Measurements from ENCODE around the gene CD96.
"Not testable (repeated sequence)": the region's sequence is repeated elsewhere in the genome, so short reads cannot be mapped to it uniquely, and the experiment has no call there.

Gene CD96

GRCh38 chr3:111650378-111651275 lies 108.6 kb downstream of the CD96 start:
- H3K27ac Mint-ChIP-seq: no peak overlapping the region
- H3K4me3 Mint-ChIP-seq: no peak overlapping the region
- ATAC-seq: no peak
- no peaks in the 10 kb centered on the region for H3K4me1 Mint-ChIP-seq
- H3K9me3 Mint-ChIP-seq: peaks cover 0 to 4% of the 10 kb centered on the region in 2 donors
- no peaks in the 10 kb centered on the region for H3K27me3 Mint-ChIP-seq
- no peak for DNase-seq

DNA sequence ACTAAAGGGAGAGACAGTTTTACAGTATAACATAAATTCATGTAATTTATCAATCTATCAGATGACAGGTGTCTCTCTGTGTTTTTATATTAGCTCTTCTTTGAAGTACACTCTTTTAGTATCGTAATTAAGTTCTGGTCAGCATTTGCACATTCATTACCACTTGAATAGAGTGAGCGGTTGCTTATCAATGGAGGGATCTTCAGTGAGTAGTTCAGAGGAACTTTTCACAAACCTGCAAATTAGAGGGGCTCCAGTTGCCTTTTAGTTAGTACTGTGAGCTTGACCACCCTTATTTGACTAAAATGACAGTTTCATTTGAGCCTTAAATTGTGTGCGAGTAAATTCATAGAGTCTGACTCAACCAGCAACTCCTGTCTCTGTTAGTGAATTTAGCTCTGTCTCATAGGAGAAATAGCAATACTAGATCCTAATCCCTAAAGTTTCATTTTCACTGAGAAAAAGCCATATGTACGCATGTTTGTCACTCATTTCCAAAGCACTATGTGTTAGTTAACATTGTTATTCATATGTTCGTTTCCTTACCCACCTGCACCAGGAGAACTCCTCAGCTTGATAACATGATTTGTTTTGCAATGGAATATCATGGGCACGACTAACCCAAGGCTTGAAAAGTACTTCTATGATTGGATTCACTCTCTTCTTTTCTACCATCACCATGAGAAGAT lies 110.6 kb downstream of the CD96 start:
- Mint-ChIP-seq H3K27me3 (no peaks in the 10 kb centered on the region), H3K9me3 (peaks cover 0 to 10% of the 10 kb centered on the region in 2 donors), H3K4me1 (no peaks in the 10 kb centered on the region), H3K4me3 (no peak overlapping the region), H3K27ac (no peak overlapping the region)
- no peak for DNase-seq
- no peak for ATAC-seq

DNA sequence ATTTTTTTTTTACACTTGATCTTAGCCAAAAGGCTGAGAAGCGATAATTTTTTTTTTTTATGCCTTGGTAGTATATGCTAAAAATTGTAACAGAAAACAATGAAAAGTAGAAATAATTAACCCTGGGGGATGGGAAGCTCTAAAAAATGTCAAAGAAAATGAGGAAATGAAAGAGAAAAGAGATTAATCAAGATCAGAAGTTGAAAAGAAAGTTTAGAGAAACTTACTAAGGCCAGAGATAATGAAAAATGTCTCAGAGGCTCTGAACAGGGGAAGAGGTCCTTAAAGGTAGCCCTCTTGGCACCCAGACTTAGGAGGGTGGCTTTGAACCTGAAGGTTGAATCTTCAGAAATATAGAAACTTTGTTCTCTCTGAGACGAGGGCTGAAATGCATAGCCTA lies 111.8 kb downstream of the CD96 start:
- H3K4me3 Mint-ChIP-seq: no peak overlapping the region
- H3K27me3 Mint-ChIP-seq: no peaks in the 10 kb centered on the region
- no peak for ATAC-seq
- no peak for DNase-seq
- H3K9me3 Mint-ChIP-seq: peaks cover 0 to 15% of the 10 kb centered on the region in 2 donors
- no peak overlapping the region for H3K27ac Mint-ChIP-seq
- no peaks in the 10 kb centered on the region for H3K4me1 Mint-ChIP-seq

GRCh38 chr3:111662012-111662411 lies 120.0 kb downstream of the CD96 start:
- Mint-ChIP-seq H3K27ac (no peak overlapping the region), H3K4me1 (peaks cover 16% of the 10 kb centered on the region), H3K4me3 (no peak overlapping the region), H3K9me3 (peaks cover 31 to 49% of the 10 kb centered on the region in 2 donors), H3K27me3 (no peaks in the 10 kb centered on the region)
- no peak for DNase-seq
- ATAC-seq: no peak

- no peak overlapping the region for H3K4me3 Mint-ChIP-seq
- peaks cover 31 to 48% of the 10 kb centered on the region in 2 donors for H3K9me3 Mint-ChIP-seq
- H3K4me1 Mint-ChIP-seq: peaks cover 25% of the 10 kb centered on the region
- no peak overlapping the region for H3K27ac Mint-ChIP-seq
- no peaks in the 10 kb centered on the region for H3K27me3 Mint-ChIP-seq
- DNase-seq: no peak
- no peak for ATAC-seq
Measured at GRCh38 chr3:111662907-111663306, 120.9 kb downstream of the CD96 start.

DNA sequence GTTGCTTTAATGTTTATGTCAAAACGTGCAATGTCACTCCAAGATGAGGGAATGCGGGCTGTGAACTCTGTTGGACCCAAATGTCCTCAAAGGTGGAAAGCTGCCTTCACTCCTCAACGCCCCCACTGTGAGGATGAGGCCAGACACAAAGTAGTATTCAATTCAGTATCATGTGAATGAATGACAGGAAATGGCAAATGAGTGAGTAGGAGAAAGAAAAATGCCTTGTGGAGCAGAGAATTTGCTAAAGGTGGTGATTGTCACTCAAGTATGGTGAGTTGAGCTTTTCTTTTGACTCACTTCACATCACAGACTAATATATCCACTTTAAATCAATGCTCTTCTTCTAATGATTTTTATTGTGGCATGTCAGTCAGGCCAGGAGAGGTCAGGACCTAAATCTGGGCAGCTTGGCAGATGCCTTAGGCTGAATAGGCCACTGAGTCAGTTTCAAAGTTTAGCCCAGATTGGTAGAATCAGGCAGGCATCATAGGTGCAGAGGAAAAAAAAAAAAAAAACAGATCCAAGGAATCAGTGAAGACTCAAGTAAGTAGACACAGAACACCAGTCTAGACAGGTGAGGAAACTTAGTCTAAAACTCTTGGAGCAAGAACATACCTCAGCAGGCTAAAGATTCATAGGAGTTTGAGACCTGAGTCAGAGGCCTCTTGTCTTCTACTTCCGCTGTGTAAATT lies 124.2 kb downstream of the CD96 start:
- ATAC-seq: no peak
- Mint-ChIP-seq H3K4me1 (peaks cover 56% of the 10 kb centered on the region), H3K27me3 (no peaks in the 10 kb centered on the region), H3K27ac (peak overlapping the region in 1 of 2 donors; percentile 60), H3K4me3 (peak overlapping the region in 1 of 2 donors; percentile 33), H3K9me3 (peaks cover 22 to 23% of the 10 kb centered on the region in 2 donors)
- no peak for DNase-seq

DNA sequence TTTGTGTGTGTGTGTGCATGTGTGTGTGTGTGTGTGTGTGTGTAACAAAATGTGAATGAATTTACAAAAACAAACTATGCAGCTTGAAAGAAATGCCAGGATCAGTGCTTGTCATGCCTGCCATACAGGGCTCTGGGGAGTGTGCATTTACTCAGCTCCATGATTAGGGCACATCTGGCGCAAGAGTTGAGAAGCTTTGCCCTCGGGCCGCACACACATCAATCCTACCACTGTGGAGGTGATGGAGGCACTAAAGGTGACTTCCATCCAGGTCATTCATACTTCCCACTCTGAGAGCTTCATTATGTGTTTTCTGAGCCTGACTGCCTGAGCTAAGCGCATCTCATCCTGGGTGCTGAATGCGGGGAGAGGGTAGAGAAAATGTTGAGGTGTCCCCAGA lies 125.2 kb downstream of the CD96 start:
- ATAC-seq (no peak), DNase-seq (no peak)
- Mint-ChIP-seq H3K27ac (peak overlapping the region; percentile 72 to 78), H3K4me3 (peak overlapping the region; percentile 48 to 65), H3K27me3 (no peaks in the 10 kb centered on the region), H3K4me1 (peaks cover 65% of the 10 kb centered on the region), H3K9me3 (peaks cover 12 to 16% of the 10 kb centered on the region in 2 donors)

- Mint-ChIP-seq H3K4me3 (peak overlapping the region; percentile 48 to 65), H3K27ac (peak overlapping the region; percentile 72 to 78), H3K27me3 (no peaks in the 10 kb centered on the region), H3K4me1 (peaks cover 70% of the 10 kb centered on the region), H3K9me3 (peaks cover 7 to 10% of the 10 kb centered on the region in 2 donors)
- ATAC-seq (peak; percentile 97), DNase-seq (peak; percentile 52 to 78)
Measured at GRCh38 chr3:111667621-111668239, 125.7 kb downstream of the CD96 start.

DNA sequence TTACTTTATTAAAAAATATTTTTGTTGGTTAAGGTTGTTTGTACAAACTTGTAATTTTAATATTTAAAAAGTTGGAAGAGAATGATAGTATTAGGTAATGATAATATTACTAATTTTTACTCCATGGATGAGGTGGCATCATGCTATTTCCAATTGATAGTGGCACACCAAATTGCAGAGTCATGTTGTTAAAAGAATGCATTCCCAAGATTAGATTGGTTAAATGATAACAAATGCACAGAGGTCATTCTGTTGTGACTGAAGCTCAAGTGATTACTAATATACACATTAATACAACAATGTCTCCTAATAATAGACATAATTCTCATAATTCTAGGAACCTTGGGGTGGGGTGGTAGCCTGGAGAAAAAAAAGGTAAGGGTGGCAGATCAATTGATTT lies 126.3 kb downstream of the CD96 start:
- peaks cover 76% of the 10 kb centered on the region for H3K4me1 Mint-ChIP-seq

GRCh38 chr3:111668888-111669488 lies 127.0 kb downstream of the CD96 start:
- Mint-ChIP-seq H3K4me3 (peak overlapping the region in 1 of 2 donors; percentile 4), H3K27me3 (no peaks in the 10 kb centered on the region), H3K4me1 (peaks cover 83% of the 10 kb centered on the region), H3K27ac (no peak overlapping the region), H3K9me3 (peaks cover 0 to 7% of the 10 kb centered on the region in 2 donors)
- ATAC-seq (no peak), DNase-seq (no peak)

More for the DNA sequence above, 126.3 kb downstream of the CD96 start:
- no peak overlapping the region for H3K27ac Mint-ChIP-seq
- no peak for ATAC-seq
- H3K4me3 Mint-ChIP-seq: no peak overlapping the region
- no peaks in the 10 kb centered on the region for H3K27me3 Mint-ChIP-seq
- H3K9me3 Mint-ChIP-seq: peaks cover under 1 to 7% of the 10 kb centered on the region in 2 donors
- no peak for DNase-seq

GRCh38 chr3:111669926-111670630 lies 128.1 kb downstream of the CD96 start:
- Mint-ChIP-seq H3K4me1 (peaks cover 85% of the 10 kb centered on the region), H3K27ac (no peak overlapping the region), H3K27me3 (no peaks in the 10 kb centered on the region), H3K9me3 (peaks cover 0 to 4% of the 10 kb centered on the region in 2 donors), H3K4me3 (no peak overlapping the region)
- no peak for DNase-seq
- no peak for ATAC-seq

DNA sequence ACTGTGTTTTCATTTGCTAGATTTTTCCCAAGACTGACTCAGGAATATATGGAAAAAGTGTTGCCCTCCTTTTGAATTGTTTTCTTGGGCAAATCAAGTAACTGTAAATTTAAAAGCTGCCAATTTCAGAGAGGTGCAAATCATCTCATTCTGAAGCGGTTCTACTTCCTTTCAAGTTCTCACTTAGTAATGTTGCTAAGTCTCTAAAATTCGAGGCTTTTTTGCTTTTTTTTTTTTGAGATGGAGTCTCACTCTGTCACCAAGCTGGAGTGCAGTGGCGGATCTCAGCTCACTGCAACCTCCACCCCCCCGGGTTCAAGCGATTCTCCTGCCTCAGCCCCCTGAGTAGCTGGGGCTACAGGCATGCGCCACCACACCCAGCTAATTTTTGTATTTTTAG lies 130.5 kb downstream of the CD96 start:
- peak overlapping the region; percentile 38 to 41 for H3K4me3 Mint-ChIP-seq
- not testable (repeated sequence) for H3K27me3 Mint-ChIP-seq

GRCh38 chr3:111675846-111676210 lies 133.8 kb downstream of the CD96 start:
- H3K4me3 Mint-ChIP-seq: peak overlapping the region; percentile 86 to 92

More for the DNA sequence above, 130.5 kb downstream of the CD96 start:
- Mint-ChIP-seq H3K4me1 (peaks cover 77% of the 10 kb centered on the region), H3K27ac (peak overlapping the region in 1 of 2 donors; percentile 64)
- ATAC-seq, DNase-seq, H3K9me3 Mint-ChIP-seq: not testable (repeated sequence)

More at GRCh38 chr3:111675846-111676210, 133.8 kb downstream of the CD96 start:
- Mint-ChIP-seq H3K4me1 (peaks cover 74% of the 10 kb centered on the region), H3K27ac (peak overlapping the region; percentile 81 to 98), H3K27me3 (no peaks in the 10 kb centered on the region), H3K9me3 (no peaks in the 10 kb centered on the region)
- ATAC-seq (no peak), DNase-seq (no peak)

Data from stimulated activated naive CD8-positive, alpha-beta T cell treated with anti-CD3 and anti-CD28 coated beads, Interleukin-15, amount 100 ng/mL, for 72 hours (primary cell).